ENCODE results near the gene IL4I1.
A peak's percentile ranks its signal among the peaks of the same experiment; 100 is the strongest.

IL4I1 gene

GRCh38 chr19:49863935-49864320, 32.8 kb downstream of the IL4I1 start:
- H3K27ac ChIP-seq, result peak overlapping the region; percentile 96
- TF ChIP-seq ZFX (IDR thresholded peaks at IDR 0.05; ENCODE audit: borderline replicate concordance) (no peak), CTCF (IDR thresholded peaks at IDR 0.05) (no peak)

GRCh38 chr19:49863254-49863934, 33.3 kb downstream of the IL4I1 start:
- no peak for TF ChIP-seq ZFX (IDR thresholded peaks at IDR 0.05; ENCODE audit: borderline replicate concordance)
- TF ChIP-seq CTCF (IDR thresholded peaks at IDR 0.05), result no peak; the same call in 1 of the 2 replicates
- H3K27ac ChIP-seq, result peak overlapping the region; percentile 96

- H3K27ac ChIP-seq, result peak overlapping the region; percentile 96
- peak; percentile 56 for TF ChIP-seq CTCF (IDR thresholded peaks at IDR 0.05)
- no peak for TF ChIP-seq ZFX (IDR thresholded peaks at IDR 0.05; ENCODE audit: borderline replicate concordance)
Measured at GRCh38 chr19:49862391-49863253, 34.1 kb downstream of the IL4I1 start.

GRCh38 chr19:49861541-49862378, 34.9 kb downstream of the IL4I1 start:
- H3K27ac ChIP-seq, result peak overlapping the region; percentile 96
- peak; percentile 51 for TF ChIP-seq CTCF (IDR thresholded peaks at IDR 0.05)
- no peak for TF ChIP-seq ZFX (IDR thresholded peaks at IDR 0.05; ENCODE audit: borderline replicate concordance)

- TF ChIP-seq CTCF (IDR thresholded peaks at IDR 0.05), result no peak
- TF ChIP-seq ZFX (IDR thresholded peaks at IDR 0.05; ENCODE audit: borderline replicate concordance), result no peak
- H3K27ac ChIP-seq, result peak overlapping the region; percentile 96
Measured at GRCh38 chr19:49861107-49861506, 35.6 kb downstream of the IL4I1 start.

GRCh38 chr19:49860336-49861102, 36.2 kb downstream of the IL4I1 start:
- TF ChIP-seq CTCF (IDR thresholded peaks at IDR 0.05) (no peak), ZFX (IDR thresholded peaks at IDR 0.05; ENCODE audit: borderline replicate concordance) (no peak)
- H3K27ac ChIP-seq, result peak overlapping the region; percentile 96

Measured in 22Rv1 (cell line).